ENCODE results near the gene LRWD1.

Gene LRWD1

GRCh38 chr7:102464577-102465280, at the start of gene LRWD1, which contains the start of gene ALKBH4:
Gene LRWD1, plus strand, starts transcription at chr7:102464984. Its CDS starts 97 bp downstream, at chr7:102465081.
Gene ALKBH4, minus strand, starts transcription at chr7:102464863. Its CDS starts 27 bp downstream, at chr7:102464836.
- Histone ChIP-seq H3K4me1 (ENCODE audit: control insufficient read depth, insufficient read depth, low read length) (0 out of 2 replicates have a peak, but pooled peaks cover 15% of the 10 kb centered on the region), H3K36me3 (ENCODE audit: control insufficient read depth, insufficient read depth, low read length) (peaks cover 30% of the 10 kb centered on the region), H3K4me3 (ENCODE audit: low read depth, low read length) (peak within 1 kb of the TSS; percentile 97), H3K9ac (ENCODE audit: low read length) (peak within 1 kb of the TSS; percentile 95), H3K27ac (ENCODE audit: low read depth, low read length) (peak within 1 kb of the TSS; percentile 52; the same call in 1 of the 2 replicates), H3K9me3 (ENCODE audit: control insufficient read depth, insufficient read depth, low read depth, low read length) (no peaks in the 10 kb centered on the region), H3K27me3 (ENCODE audit: control insufficient read depth, insufficient read depth, low read length) (no peaks in the 10 kb centered on the region)

- Histone ChIP-seq H3K4me3 (ENCODE audit: low read depth, low read length) (no peak overlapping the region), H3K9ac (ENCODE audit: low read length) (no peak overlapping the region), H3K27ac (ENCODE audit: low read depth, low read length) (no peak overlapping the region)
Measured at GRCh38 chr7:102415685-102416225, 49.0 kb upstream of the LRWD1 start.

GRCh38 chr7:102416406-102416805, 48.4 kb upstream of the LRWD1 start:
- H3K27ac ChIP-seq (ENCODE audit: low read depth, low read length), result no peak overlapping the region
- no peaks in the 10 kb centered on the region for H3K9me3 ChIP-seq (ENCODE audit: control insufficient read depth, insufficient read depth, low read depth, low read length)
- no peaks in the 10 kb centered on the region for H3K27me3 ChIP-seq (ENCODE audit: control insufficient read depth, insufficient read depth, low read length)
- H3K36me3 ChIP-seq (ENCODE audit: control insufficient read depth, insufficient read depth, low read length), result peaks cover 74% of the 10 kb centered on the region
- peaks cover 7% of the 10 kb centered on the region; the same call in 1 of the 2 replicates for H3K4me1 ChIP-seq (ENCODE audit: control insufficient read depth, insufficient read depth, low read length)
- no peak overlapping the region for H3K9ac ChIP-seq (ENCODE audit: low read length)
- H3K4me3 ChIP-seq (ENCODE audit: low read depth, low read length), result no peak overlapping the region

More at GRCh38 chr7:102415685-102416225, 49.0 kb upstream of the LRWD1 start:
- no peaks in the 10 kb centered on the region for H3K9me3 ChIP-seq (ENCODE audit: control insufficient read depth, insufficient read depth, low read depth, low read length)
- peaks cover 75% of the 10 kb centered on the region for H3K36me3 ChIP-seq (ENCODE audit: control insufficient read depth, insufficient read depth, low read length)
- H3K27me3 ChIP-seq (ENCODE audit: control insufficient read depth, insufficient read depth, low read length), result no peaks in the 10 kb centered on the region
- H3K4me1 ChIP-seq (ENCODE audit: control insufficient read depth, insufficient read depth, low read length), result peaks cover 5% of the 10 kb centered on the region; the same call in 1 of the 2 replicates

GRCh38 chr7:102417105-102417504, 47.7 kb upstream of the LRWD1 start:
- no peak overlapping the region for H3K9ac ChIP-seq (ENCODE audit: low read length)
- no peaks in the 10 kb centered on the region for H3K9me3 ChIP-seq (ENCODE audit: control insufficient read depth, insufficient read depth, low read depth, low read length)
- H3K4me3 ChIP-seq (ENCODE audit: low read depth, low read length), result no peak overlapping the region
- H3K36me3 ChIP-seq (ENCODE audit: control insufficient read depth, insufficient read depth, low read length), result peaks cover 72% of the 10 kb centered on the region
- no peaks in the 10 kb centered on the region for H3K27me3 ChIP-seq (ENCODE audit: control insufficient read depth, insufficient read depth, low read length)
- H3K4me1 ChIP-seq (ENCODE audit: control insufficient read depth, insufficient read depth, low read length), result peaks cover 7% of the 10 kb centered on the region; the same call in 1 of the 2 replicates
- H3K27ac ChIP-seq (ENCODE audit: low read depth, low read length), result no peak overlapping the region

- Histone ChIP-seq H3K4me3 (ENCODE audit: low read depth, low read length) (no peak overlapping the region), H3K9ac (ENCODE audit: low read length) (no peak overlapping the region), H3K9me3 (ENCODE audit: control insufficient read depth, insufficient read depth, low read depth, low read length) (no peaks in the 10 kb centered on the region), H3K27ac (ENCODE audit: low read depth, low read length) (no peak overlapping the region), H3K36me3 (ENCODE audit: control insufficient read depth, insufficient read depth, low read length) (peaks cover 63% of the 10 kb centered on the region), H3K4me1 (ENCODE audit: control insufficient read depth, insufficient read depth, low read length) (peaks cover 7% of the 10 kb centered on the region; the same call in 1 of the 2 replicates), H3K27me3 (ENCODE audit: control insufficient read depth, insufficient read depth, low read length) (no peaks in the 10 kb centered on the region)
Measured at GRCh38 chr7:102418592-102418991, 46.2 kb upstream of the LRWD1 start.

- Histone ChIP-seq H3K27ac (ENCODE audit: low read depth, low read length) (no peak overlapping the region), H3K4me1 (ENCODE audit: control insufficient read depth, insufficient read depth, low read length) (peaks cover 29% of the 10 kb centered on the region; the same call in 1 of the 2 replicates), H3K9me3 (ENCODE audit: control insufficient read depth, insufficient read depth, low read depth, low read length) (no peaks in the 10 kb centered on the region), H3K9ac (ENCODE audit: low read length) (no peak overlapping the region), H3K36me3 (ENCODE audit: control insufficient read depth, insufficient read depth, low read length) (peaks cover 67% of the 10 kb centered on the region), H3K4me3 (ENCODE audit: low read depth, low read length) (no peak overlapping the region), H3K27me3 (ENCODE audit: control insufficient read depth, insufficient read depth, low read length) (no peaks in the 10 kb centered on the region)
Measured at GRCh38 chr7:102421706-102422240, 43.0 kb upstream of the LRWD1 start.

GRCh38 chr7:102424129-102424551, 40.6 kb upstream of the LRWD1 start:
- Histone ChIP-seq H3K9ac (ENCODE audit: low read length) (peak overlapping the region; percentile 13), H3K4me1 (ENCODE audit: control insufficient read depth, insufficient read depth, low read length) (peaks cover 29% of the 10 kb centered on the region; the same call in 1 of the 2 replicates), H3K27ac (ENCODE audit: low read depth, low read length) (peak overlapping the region; percentile 29; the same call in 1 of the 2 replicates), H3K36me3 (ENCODE audit: control insufficient read depth, insufficient read depth, low read length) (peaks cover 50% of the 10 kb centered on the region), H3K4me3 (ENCODE audit: low read depth, low read length) (no peak overlapping the region), H3K9me3 (ENCODE audit: control insufficient read depth, insufficient read depth, low read depth, low read length) (no peaks in the 10 kb centered on the region), H3K27me3 (ENCODE audit: control insufficient read depth, insufficient read depth, low read length) (no peaks in the 10 kb centered on the region)

- Histone ChIP-seq H3K36me3 (ENCODE audit: control insufficient read depth, insufficient read depth, low read length) (peaks cover 44% of the 10 kb centered on the region), H3K9me3 (ENCODE audit: control insufficient read depth, insufficient read depth, low read depth, low read length) (no peaks in the 10 kb centered on the region), H3K4me3 (ENCODE audit: low read depth, low read length) (no peak overlapping the region), H3K27ac (ENCODE audit: low read depth, low read length) (no peak overlapping the region), H3K9ac (ENCODE audit: low read length) (no peak overlapping the region), H3K4me1 (ENCODE audit: control insufficient read depth, insufficient read depth, low read length) (peaks cover 29% of the 10 kb centered on the region; the same call in 1 of the 2 replicates), H3K27me3 (ENCODE audit: control insufficient read depth, insufficient read depth, low read length) (no peaks in the 10 kb centered on the region)
Measured at GRCh38 chr7:102424787-102425218, 40.0 kb upstream of the LRWD1 start.

GRCh38 chr7:102425639-102426267, 39.0 kb upstream of the LRWD1 start:
- Histone ChIP-seq H3K27me3 (ENCODE audit: control insufficient read depth, insufficient read depth, low read length) (no peaks in the 10 kb centered on the region), H3K4me1 (ENCODE audit: control insufficient read depth, insufficient read depth, low read length) (peaks cover 25% of the 10 kb centered on the region; the same call in 1 of the 2 replicates), H3K27ac (ENCODE audit: low read depth, low read length) (no peak overlapping the region), H3K36me3 (ENCODE audit: control insufficient read depth, insufficient read depth, low read length) (peaks cover 35% of the 10 kb centered on the region), H3K9me3 (ENCODE audit: control insufficient read depth, insufficient read depth, low read depth, low read length) (no peaks in the 10 kb centered on the region), H3K4me3 (ENCODE audit: low read depth, low read length) (no peak overlapping the region), H3K9ac (ENCODE audit: low read length) (peak overlapping the region; percentile 12)

- H3K27ac ChIP-seq (ENCODE audit: low read depth, low read length), result no peak overlapping the region
- H3K4me3 ChIP-seq (ENCODE audit: low read depth, low read length), result no peak overlapping the region
- H3K9ac ChIP-seq (ENCODE audit: low read length), result no peak overlapping the region
- peaks cover 30% of the 10 kb centered on the region for H3K4me1 ChIP-seq (ENCODE audit: control insufficient read depth, insufficient read depth, low read length)
- no peaks in the 10 kb centered on the region for H3K27me3 ChIP-seq (ENCODE audit: control insufficient read depth, insufficient read depth, low read length)
- peaks cover 29% of the 10 kb centered on the region for H3K36me3 ChIP-seq (ENCODE audit: control insufficient read depth, insufficient read depth, low read length)
- no peaks in the 10 kb centered on the region for H3K9me3 ChIP-seq (ENCODE audit: control insufficient read depth, insufficient read depth, low read depth, low read length)
Measured at GRCh38 chr7:102426268-102427018, 38.3 kb upstream of the LRWD1 start.
